Upper lobe of left lung (tissue), 6 donors: ENCODE data around the gene FAM111B. TPM values are rescaled to one million over a fixed set of nuclear protein-coding genes. Genes with fewer than 3 reads are reported as not detected.
"Not testable (repeated sequence)": the region's sequence is repeated elsewhere in the genome, so short reads cannot be mapped to it uniquely, and the experiment has no call there.

Experiments
- ATAC-seq, 2 donors: fragments of 200-7000 bp; cut with Tn5 transposase; one replicate each; pipeline ENCODE4 v1.9.1; 2022; ENCODE audit warnings: mild to moderate bottlenecking in 2 of 2, moderate library complexity in 2 of 2; ENCODE audit not compliant: low FRiP score in 2 of 2
- DNase-seq, 2 donors: peaks; one replicate each; pipeline ENCODE4 v3.0.0-alpha.2; 2019 to 2020
- H3K27ac ChIP-seq, 4 donors: fragments of 200-600 bp; sonication (generic); one replicate each; pipeline ENCODE4 v1.5.1; 2016 to 2019
- H3K27me3 ChIP-seq, 4 donors: fragments of 200-600 bp; sonication (generic); one replicate each; pipeline ENCODE4 v1.5.1; 2017 to 2019
- H3K36me3 ChIP-seq, 4 donors: fragments of 200-600 bp; sonication (generic); one replicate each; pipeline ENCODE4 v1.5.1; 2016 to 2019
- H3K4me1 ChIP-seq, 4 donors: fragments of 200-600 bp; sonication (generic); one replicate each; pipeline ENCODE4 v1.5.1; 2018 to 2019
- H3K4me3 ChIP-seq, 4 donors: fragments of 200-600 bp; sonication (generic); one replicate each; pipeline ENCODE4 v1.5.1; 2017 to 2019; ENCODE audit warnings: mild to moderate bottlenecking in 2 of 4, moderate library complexity in 1 of 4
- H3K9me3 ChIP-seq, 4 donors: fragments of 200-600 bp; sonication (generic); one replicate each; pipeline ENCODE4 v1.5.1; 2018 to 2019
- EP300 ChIP-seq, 4 donors: sonication (generic); formaldehyde crosslinking; IDR thresholded peaks; one replicate each; pipeline ENCODE4 v1.5.1; 2017; ENCODE audit warnings: antibody characterized with exemption in 4 of 4, control low read depth in 2 of 4
- POLR2A ChIP-seq, 4 donors: fragments of 450-650 bp; IDR thresholded peaks; one replicate each; pipeline ENCODE4 v1.5.1; 2016 to 2017; ENCODE audit warnings: antibody characterized with exemption in 4 of 4, mild to moderate bottlenecking in 2 of 4
- POLR2AphosphoS5 ChIP-seq, 2 donors: sonication (generic); formaldehyde crosslinking; IDR thresholded peaks; one replicate each; pipeline ENCODE4 v1.5.1; 2017; ENCODE audit warnings: antibody characterized with exemption in 2 of 2
- WGBS, 2 donors: methylation state at CpG; one replicate each; pipeline ENCODE4 v1.1.5; 2017 to 2018; 5-methylcytosine and 5-hydroxymethylcytosine counted together
- total RNA-seq, 6 donors: library from RNA; depleted of rRNA in 4 of 6; stranded (reverse); fragments of >200 nt in 4 of 6; gene quantifications; one replicate each; pipeline versions ENCODE4 v1.1.0 to v1.2.1, GENCODE V29; 2016 to 2021
- TF ChIP-seq, protein P1 (sequence below), 6 experiments: fragments of 450-650 bp in 4 of 6; fragments of 200-600 bp in 2 of 6; sonication (generic) in 2 of 6; IDR thresholded peaks; one replicate each; pipeline ENCODE4 v1.5.1; 2016 to 2019; ENCODE audit warnings: antibody characterized with exemption in 6 of 6
- donor health status: DM: no; HTN: no; CAD: no; lungs with moderate emphysema.
- donor health status: DM: no; HTN: yes; CAD: no; lungs with severe emphysema.

FAM111B gene
- total RNA-seq, 6 donors from 2014 or later: 0.92 to 5.0 (median 2.4) TPM; not detected in 1

GRCh38 chr11:59088162-59088561, 18.9 kb upstream of the FAM111B start:
- Histone ChIP-seq H3K27ac (no peak overlapping the region), H3K27me3 (no peaks in the 10 kb centered on the region), H3K4me3 (no peak overlapping the region), H3K36me3 (no peaks in the 10 kb centered on the region), H3K9me3 (no peaks in the 10 kb centered on the region), H3K4me1 (no peaks in the 10 kb centered on the region)
- 86 to 90% methylated on average over 4 of the region's 4 CpGs for WGBS, 2 donors
- DNase-seq (no peak), ATAC-seq (no peak)
- TF ChIP-seq POLR2AphosphoS5 (IDR thresholded peaks at IDR 0.05) (no peak), POLR2A (IDR thresholded peaks at IDR 0.05) (no peak)
- TF ChIP-seq, protein P1, sequence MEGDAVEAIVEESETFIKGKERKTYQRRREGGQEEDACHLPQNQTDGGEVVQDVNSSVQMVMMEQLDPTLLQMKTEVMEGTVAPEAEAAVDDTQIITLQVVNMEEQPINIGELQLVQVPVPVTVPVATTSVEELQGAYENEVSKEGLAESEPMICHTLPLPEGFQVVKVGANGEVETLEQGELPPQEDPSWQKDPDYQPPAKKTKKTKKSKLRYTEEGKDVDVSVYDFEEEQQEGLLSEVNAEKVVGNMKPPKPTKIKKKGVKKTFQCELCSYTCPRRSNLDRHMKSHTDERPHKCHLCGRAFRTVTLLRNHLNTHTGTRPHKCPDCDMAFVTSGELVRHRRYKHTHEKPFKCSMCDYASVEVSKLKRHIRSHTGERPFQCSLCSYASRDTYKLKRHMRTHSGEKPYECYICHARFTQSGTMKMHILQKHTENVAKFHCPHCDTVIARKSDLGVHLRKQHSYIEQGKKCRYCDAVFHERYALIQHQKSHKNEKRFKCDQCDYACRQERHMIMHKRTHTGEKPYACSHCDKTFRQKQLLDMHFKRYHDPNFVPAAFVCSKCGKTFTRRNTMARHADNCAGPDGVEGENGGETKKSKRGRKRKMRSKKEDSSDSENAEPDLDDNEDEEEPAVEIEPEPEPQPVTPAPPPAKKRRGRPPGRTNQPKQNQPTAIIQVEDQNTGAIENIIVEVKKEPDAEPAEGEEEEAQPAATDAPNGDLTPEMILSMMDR (IDR thresholded peaks at IDR 0.05): no peak

GRCh38 chr11:59093576-59093975, 13.5 kb upstream of the FAM111B start:
- not testable (repeated sequence) for H3K4me1 ChIP-seq

DNA sequence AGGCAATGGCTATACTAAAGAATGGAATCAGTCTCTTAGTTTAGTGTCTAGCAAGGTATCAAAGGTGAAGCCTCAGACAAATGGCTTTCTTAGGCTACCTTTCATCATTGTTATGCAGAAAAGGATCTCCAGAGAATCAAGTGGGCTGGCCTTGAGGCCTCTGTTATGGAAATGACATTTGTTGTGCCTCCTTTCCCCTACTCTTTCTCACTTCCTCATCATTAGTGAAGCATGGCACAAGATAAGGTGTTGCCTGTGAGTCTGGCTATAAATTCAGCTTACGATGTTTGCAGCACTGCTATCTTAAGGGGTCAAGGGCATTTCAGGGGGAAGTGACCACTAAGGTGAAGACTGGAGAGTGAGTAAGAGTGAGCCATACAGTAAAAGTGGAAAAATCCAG, 11.8 kb upstream of the FAM111B start:
- DNase-seq, ATAC-seq, H3K4me3 ChIP-seq, H3K4me1 ChIP-seq, H3K36me3 ChIP-seq, H3K27ac ChIP-seq, H3K9me3 ChIP-seq, H3K27me3 ChIP-seq: not testable (repeated sequence)
- 77 to 79% methylated on average over 1 of the region's 1 CpG for WGBS, 2 donors

More at GRCh38 chr11:59093576-59093975, 13.5 kb upstream of the FAM111B start:
- H3K36me3 ChIP-seq, H3K9me3 ChIP-seq, ATAC-seq, H3K27ac ChIP-seq, DNase-seq, H3K4me3 ChIP-seq, H3K27me3 ChIP-seq: not testable (repeated sequence)

DNA sequence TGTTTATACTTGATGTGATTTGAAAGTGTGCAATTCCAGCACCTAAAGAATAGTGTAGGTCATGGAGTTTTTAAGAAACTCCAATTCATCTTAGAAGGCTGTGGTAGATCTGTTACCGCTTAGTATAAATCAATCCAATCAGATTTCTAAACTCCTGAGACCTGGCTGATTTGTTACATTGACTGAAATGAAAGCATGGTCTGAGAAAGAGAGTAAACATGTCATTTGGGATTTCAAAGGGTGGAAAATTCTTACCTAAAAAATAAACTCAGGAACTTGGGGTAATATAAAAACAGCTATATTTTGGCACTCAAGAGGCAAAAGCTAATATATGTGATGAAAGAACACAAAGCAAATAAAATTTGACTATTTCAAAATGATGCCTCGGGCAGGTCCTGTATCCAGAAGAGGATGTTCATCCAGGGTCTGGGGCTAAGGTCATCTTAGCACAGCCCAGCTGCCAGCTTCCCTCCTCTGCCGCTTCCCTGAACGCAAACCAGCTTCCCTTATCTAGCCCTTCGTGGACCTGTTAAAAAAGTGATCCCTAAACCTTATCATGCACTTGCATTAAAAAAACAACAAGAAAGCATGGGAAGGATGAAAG, 11.0 kb upstream of the FAM111B start:
- not testable (repeated sequence) for H3K9me3 ChIP-seq, H3K4me3 ChIP-seq, ATAC-seq, H3K27me3 ChIP-seq, H3K36me3 ChIP-seq, H3K27ac ChIP-seq, H3K4me1 ChIP-seq, DNase-seq
- 63 to 64% methylated on average over 5 of the region's 5 CpGs for WGBS, 2 donors

GRCh38 chr11:59097113-59097708, 9.8 kb upstream of the FAM111B start:
- 90 to 92% methylated on average over 5 of the region's 5 CpGs for WGBS, 2 donors
- H3K4me1 ChIP-seq: peaks cover 0 to 8% (median 4%) of the 10 kb centered on the region in 4 donors
- no peak overlapping the region for H3K27ac ChIP-seq
- TF ChIP-seq POLR2AphosphoS5 (IDR thresholded peaks at IDR 0.05) (no peak), POLR2A (IDR thresholded peaks at IDR 0.05) (no peak)
- TF ChIP-seq, protein P1 (IDR thresholded peaks at IDR 0.05): peak; percentile 28 to 61 (median 47)
- DNase-seq (peak in 1 of 2 donors; percentile 44), ATAC-seq (peak in 1 of 2 donors; percentile 80)
- H3K36me3 ChIP-seq: no peaks in the 10 kb centered on the region
- no peak overlapping the region for H3K4me3 ChIP-seq
- no peaks in the 10 kb centered on the region for H3K27me3 ChIP-seq
- no peaks in the 10 kb centered on the region for H3K9me3 ChIP-seq

GRCh38 chr11:59097938-59098337, 9.1 kb upstream of the FAM111B start:
- 83 to 86% methylated on average over 8 of the region's 8 CpGs for WGBS, 2 donors
- not testable (repeated sequence) for H3K27ac ChIP-seq

GRCh38 chr11:59102259-59102765, 4.7 kb upstream of the FAM111B start:
- no peaks in the 10 kb centered on the region for H3K36me3 ChIP-seq
- DNase-seq: peak; percentile 70 to 71
- H3K27me3 ChIP-seq: no peaks in the 10 kb centered on the region
- TF ChIP-seq, protein P1 (IDR thresholded peaks at IDR 0.05): peak in 4 of 6 experiments; percentile 14 to 47 (median 32)
- TF ChIP-seq POLR2AphosphoS5 (IDR thresholded peaks at IDR 0.05): no peak
- TF ChIP-seq POLR2A (IDR thresholded peaks at IDR 0.05): no peak
- TF ChIP-seq EP300 (IDR thresholded peaks at IDR 0.05): no peak
- H3K27ac ChIP-seq: no peak overlapping the region
- peaks cover 9 to 24% (median 12%) of the 10 kb centered on the region in 4 donors for H3K4me1 ChIP-seq
- WGBS, 2 donors: 13 to 16% methylated on average over 15 to 23 of the region's 23 CpGs
- H3K9me3 ChIP-seq: no peaks in the 10 kb centered on the region
- peak; percentile 65 to 71 for ATAC-seq
- H3K4me3 ChIP-seq: peak overlapping the region in 3 of 4 donors; percentile 27 to 47 (median 45)

More at GRCh38 chr11:59097938-59098337, 9.1 kb upstream of the FAM111B start:
- H3K4me3 ChIP-seq, ATAC-seq, DNase-seq, H3K27me3 ChIP-seq, H3K9me3 ChIP-seq, H3K36me3 ChIP-seq: not testable (repeated sequence)
- peaks cover 0 to 12% (median 4%) of the 10 kb centered on the region in 4 donors for H3K4me1 ChIP-seq

DNA sequence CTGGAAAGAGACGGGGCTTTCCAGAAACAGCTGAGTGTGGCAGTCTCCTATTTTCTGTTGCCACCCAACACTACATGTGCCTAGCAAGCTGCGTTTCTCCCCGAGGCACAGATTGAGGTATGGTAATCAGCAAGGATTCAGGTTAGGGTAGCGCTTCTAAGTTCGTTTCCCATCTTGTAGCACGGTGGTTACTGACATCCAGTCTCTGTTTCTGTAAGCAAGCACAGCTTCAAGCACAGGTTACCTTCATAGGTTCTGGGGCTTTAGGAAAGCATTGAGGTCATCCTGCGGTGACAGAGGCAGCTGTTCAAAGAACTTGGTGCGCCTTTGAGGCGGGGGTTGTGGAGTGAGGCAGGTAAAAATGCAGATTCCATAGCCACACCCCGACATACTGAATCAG, 684 bp downstream of the FAM111B start:
- Histone ChIP-seq H3K4me1 (peaks cover 5 to 16% (median 13%) of the 10 kb centered on the region in 4 donors), H3K4me3 (peak overlapping the region in 3 of 4 donors; percentile 46 to 62 (median 60))
- 28 to 31% methylated on average over 10 of the region's 10 CpGs for WGBS, 2 donors
- H3K9me3 ChIP-seq, ATAC-seq, DNase-seq, H3K36me3 ChIP-seq, H3K27ac ChIP-seq, H3K27me3 ChIP-seq: not testable (repeated sequence)
